NK-92 (cell line): Measurements from ENCODE around the gene RFC4.

Experiments
- DNase-seq: peaks from one replicate; lab custom pipeline; 2025; ENCODE audit not compliant: unreplicated experiment; lab: John Stamatoyannopoulos, UW

Gene RFC4

DNA sequence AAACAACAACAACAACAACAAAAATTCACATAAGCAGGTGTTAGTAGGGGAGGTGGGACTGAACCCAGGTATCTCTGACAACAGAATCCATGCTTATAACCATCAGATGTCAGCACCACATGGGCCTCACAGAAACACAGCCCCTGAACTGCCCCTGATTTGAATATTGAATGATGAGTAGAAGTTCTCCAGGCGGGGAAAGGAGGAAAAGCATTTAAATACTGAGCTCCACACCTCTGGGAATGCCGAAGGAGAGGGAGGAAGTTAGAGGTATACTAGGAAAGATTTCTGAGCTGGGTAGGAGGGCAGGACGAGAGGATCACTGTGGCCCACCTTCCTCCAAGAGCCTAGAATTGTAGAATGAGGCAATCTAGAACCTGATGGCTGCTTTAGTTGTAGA, 54.8 kb downstream of the RFC4 start:
- no peak for DNase-seq

DNA sequence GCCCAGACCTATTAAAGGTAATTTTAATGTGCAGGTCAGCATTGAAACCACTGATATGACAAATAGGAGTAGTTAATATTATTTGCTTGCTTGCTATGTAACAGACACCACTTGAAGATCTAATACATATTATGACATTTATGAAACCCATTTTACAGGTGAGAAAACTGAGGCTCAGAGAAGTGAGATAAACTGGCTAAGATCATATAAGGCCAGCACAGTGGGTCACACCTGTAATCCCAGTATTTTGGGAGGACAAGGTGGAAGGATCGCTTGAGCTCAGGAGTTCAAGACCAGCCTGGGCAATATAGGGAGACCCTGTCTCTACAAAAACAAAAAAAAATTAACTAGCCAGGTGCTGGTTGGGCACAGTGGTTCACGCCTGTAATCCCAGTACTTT, 56.0 kb downstream of the RFC4 start:
- no peak for DNase-seq

DNA sequence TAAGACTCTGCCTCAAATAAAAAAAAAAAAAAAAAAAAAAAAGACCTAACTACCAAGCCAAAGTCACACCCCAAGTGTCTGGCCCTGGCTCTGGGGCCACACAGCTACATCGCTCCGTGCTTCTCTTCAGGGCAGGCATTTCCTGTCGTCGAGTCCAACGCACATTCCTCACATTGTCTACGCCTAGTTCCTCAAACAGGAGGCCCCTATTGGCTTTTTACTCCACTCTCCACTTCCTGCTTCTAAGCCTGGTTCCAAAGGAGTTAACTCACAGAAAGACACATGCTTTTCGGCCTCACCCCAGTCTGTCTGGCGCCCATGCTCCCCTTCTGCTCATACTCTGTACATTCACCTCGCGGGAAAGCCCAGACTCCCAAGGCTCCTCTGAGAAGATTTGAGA, 60.3 kb downstream of the RFC4 start:
- DNase-seq: no peak

- DNase-seq: no peak
These were observed 62.6 kb downstream of the RFC4 start for GRCh38 chr3:186743666-186744065.

- DNase-seq: no peak
These were observed 63.5 kb downstream of the RFC4 start for GRCh38 chr3:186742618-186743380.
